ENCODE measurements around the gene MGLL.

The MGLL gene

GRCh38 chr3:127747066-127747465, 75.2 kb downstream of the MGLL start:
- DNase-seq, result no peak
- H3K56ac ChIP-seq (ENCODE audit: low read length), result no peak overlapping the region
- H3K4me3 ChIP-seq (ENCODE audit: low read length), result no peak overlapping the region
- H2BK120ac ChIP-seq (ENCODE audit: low read depth, low read length), result no peak overlapping the region
- no peak overlapping the region for H3K9ac ChIP-seq (ENCODE audit: low read length)
- H2BK5ac ChIP-seq (ENCODE audit: low read length), result no peak overlapping the region
- no peaks in the 10 kb centered on the region for H3K27me3 ChIP-seq (ENCODE audit: insufficient read depth, low read length, poor library complexity)
- H2AK5ac ChIP-seq (ENCODE audit: low read length), result no peak overlapping the region
- H3K4me1 ChIP-seq (ENCODE audit: control insufficient read depth, low read depth, low read length), result no peaks in the 10 kb centered on the region
- H3K18ac ChIP-seq (ENCODE audit: low read length), result no peak overlapping the region
- no peak overlapping the region for H4K8ac ChIP-seq (ENCODE audit: low read depth, low read length)
- H3K27ac ChIP-seq (ENCODE audit: low read depth, low read length), result no peak overlapping the region
- no peak overlapping the region for H3K4me2 ChIP-seq (ENCODE audit: low read length)
- H2BK15ac ChIP-seq (replicated peaks; ENCODE audit: low read depth), result no peak overlapping the region
- no peak overlapping the region for H4K5ac ChIP-seq (ENCODE audit: low read length)
- no peak overlapping the region for H3K23ac ChIP-seq (ENCODE audit: low read length)
- WGBS (ENCODE audit: extremely low coverage, insufficient coverage, low lambda C conversion rate), result no CpG with 5 or more reads among the region's 1 CpG
- H3K79me1 ChIP-seq (ENCODE audit: low read length), result no peaks in the 10 kb centered on the region
- no peaks in the 10 kb centered on the region for H3K36me3 ChIP-seq (ENCODE audit: control insufficient read depth, insufficient read depth, low read length)
- H3K79me2 ChIP-seq (ENCODE audit: control insufficient read depth, insufficient read depth, low read length), result no peaks in the 10 kb centered on the region
- no peak overlapping the region for H3K4ac ChIP-seq (ENCODE audit: low read depth, low read length)

GRCh38 chr3:127746400-127747057, 75.8 kb downstream of the MGLL start:
- DNase-seq, result peak; percentile 21
- no peak overlapping the region for H2BK5ac ChIP-seq (ENCODE audit: low read length)
- H2BK15ac ChIP-seq (replicated peaks; ENCODE audit: low read depth), result no peak overlapping the region
- no peak overlapping the region for H4K5ac ChIP-seq (ENCODE audit: low read length)
- H3K4me2 ChIP-seq (ENCODE audit: low read length), result no peak overlapping the region
- no peak overlapping the region for H3K4me3 ChIP-seq (ENCODE audit: low read length)
- H3K27me3 ChIP-seq (ENCODE audit: insufficient read depth, low read length, poor library complexity), result no peaks in the 10 kb centered on the region
- H3K79me1 ChIP-seq (ENCODE audit: low read length), result no peaks in the 10 kb centered on the region
- no peak overlapping the region for H2BK120ac ChIP-seq (ENCODE audit: low read depth, low read length)
- no peak overlapping the region for H3K56ac ChIP-seq (ENCODE audit: low read length)
- H3K23ac ChIP-seq (ENCODE audit: low read length), result no peak overlapping the region
- H3K18ac ChIP-seq (ENCODE audit: low read length), result no peak overlapping the region
- WGBS (ENCODE audit: extremely low coverage, insufficient coverage, low lambda C conversion rate), result no CpG with 5 or more reads among the region's 10 CpGs
- no peak overlapping the region for H3K27ac ChIP-seq (ENCODE audit: low read depth, low read length)
- no peak overlapping the region for H2AK5ac ChIP-seq (ENCODE audit: low read length)
- H3K9ac ChIP-seq (ENCODE audit: low read length), result no peak overlapping the region
- H3K4ac ChIP-seq (ENCODE audit: low read depth, low read length), result no peak overlapping the region
- no peaks in the 10 kb centered on the region for H3K79me2 ChIP-seq (ENCODE audit: control insufficient read depth, insufficient read depth, low read length)
- H4K8ac ChIP-seq (ENCODE audit: low read depth, low read length), result no peak overlapping the region
- no peaks in the 10 kb centered on the region for H3K4me1 ChIP-seq (ENCODE audit: control insufficient read depth, low read depth, low read length)
- no peaks in the 10 kb centered on the region for H3K36me3 ChIP-seq (ENCODE audit: control insufficient read depth, insufficient read depth, low read length)

- no peak overlapping the region for H3K9ac ChIP-seq (ENCODE audit: low read length)
- H3K79me1 ChIP-seq (ENCODE audit: low read length), result no peaks in the 10 kb centered on the region
- no peak overlapping the region for H3K4me3 ChIP-seq (ENCODE audit: low read length)
- no peaks in the 10 kb centered on the region for H3K79me2 ChIP-seq (ENCODE audit: control insufficient read depth, insufficient read depth, low read length)
- no peak overlapping the region for H3K4ac ChIP-seq (ENCODE audit: low read depth, low read length)
- no peak overlapping the region for H3K4me2 ChIP-seq (ENCODE audit: low read length)
- no peak overlapping the region for H4K8ac ChIP-seq (ENCODE audit: low read depth, low read length)
- no peak overlapping the region for H3K18ac ChIP-seq (ENCODE audit: low read length)
- no peak overlapping the region for H3K23ac ChIP-seq (ENCODE audit: low read length)
- no peak overlapping the region for H2BK15ac ChIP-seq (replicated peaks; ENCODE audit: low read depth)
- no CpG with 5 or more reads among the region's 11 CpGs for WGBS (ENCODE audit: extremely low coverage, insufficient coverage, low lambda C conversion rate)
- no peaks in the 10 kb centered on the region for H3K27me3 ChIP-seq (ENCODE audit: insufficient read depth, low read length, poor library complexity)
- no peak overlapping the region for H3K56ac ChIP-seq (ENCODE audit: low read length)
- no peak overlapping the region for H2BK120ac ChIP-seq (ENCODE audit: low read depth, low read length)
- no peaks in the 10 kb centered on the region for H3K36me3 ChIP-seq (ENCODE audit: control insufficient read depth, insufficient read depth, low read length)
- no peak for DNase-seq
- no peak overlapping the region for H2BK5ac ChIP-seq (ENCODE audit: low read length)
- no peak overlapping the region for H3K27ac ChIP-seq (ENCODE audit: low read depth, low read length)
- H3K4me1 ChIP-seq (ENCODE audit: control insufficient read depth, low read depth, low read length), result no peaks in the 10 kb centered on the region
- no peak overlapping the region for H2AK5ac ChIP-seq (ENCODE audit: low read length)
- H4K5ac ChIP-seq (ENCODE audit: low read length), result no peak overlapping the region
Measured at GRCh38 chr3:127745656-127746399, 76.5 kb downstream of the MGLL start.

- Histone ChIP-seq H4K5ac (ENCODE audit: low read length) (no peak overlapping the region), H3K4ac (ENCODE audit: low read depth, low read length) (no peak overlapping the region), H3K9ac (ENCODE audit: low read length) (no peak overlapping the region), H3K23ac (ENCODE audit: low read length) (no peak overlapping the region), H3K4me1 (ENCODE audit: control insufficient read depth, low read depth, low read length) (no peaks in the 10 kb centered on the region), H3K4me2 (ENCODE audit: low read length) (no peak overlapping the region), H2AK5ac (ENCODE audit: low read length) (no peak overlapping the region), H3K27ac (ENCODE audit: low read depth, low read length) (no peak overlapping the region), H4K8ac (ENCODE audit: low read depth, low read length) (no peak overlapping the region), H3K79me2 (ENCODE audit: control insufficient read depth, insufficient read depth, low read length) (no peaks in the 10 kb centered on the region), H3K79me1 (ENCODE audit: low read length) (no peaks in the 10 kb centered on the region), H2BK15ac (replicated peaks; ENCODE audit: low read depth) (no peak overlapping the region), H3K56ac (ENCODE audit: low read length) (no peak overlapping the region), H2BK120ac (ENCODE audit: low read depth, low read length) (no peak overlapping the region), H2BK5ac (ENCODE audit: low read length) (no peak overlapping the region), H3K27me3 (ENCODE audit: insufficient read depth, low read length, poor library complexity) (no peaks in the 10 kb centered on the region), H3K18ac (ENCODE audit: low read length) (no peak overlapping the region), H3K4me3 (ENCODE audit: low read length) (no peak overlapping the region), H3K36me3 (ENCODE audit: control insufficient read depth, insufficient read depth, low read length) (no peaks in the 10 kb centered on the region)
- DNase-seq, result no peak
- no CpG with 5 or more reads among the region's 8 CpGs for WGBS (ENCODE audit: extremely low coverage, insufficient coverage, low lambda C conversion rate)
Measured at GRCh38 chr3:127744875-127745274, 77.4 kb downstream of the MGLL start.

- Histone ChIP-seq H3K18ac (ENCODE audit: low read length) (no peak overlapping the region), H3K4me2 (ENCODE audit: low read length) (no peak overlapping the region), H3K56ac (ENCODE audit: low read length) (no peak overlapping the region), H2BK5ac (ENCODE audit: low read length) (no peak overlapping the region), H3K27me3 (ENCODE audit: insufficient read depth, low read length, poor library complexity) (no peaks in the 10 kb centered on the region), H3K4me1 (ENCODE audit: control insufficient read depth, low read depth, low read length) (no peaks in the 10 kb centered on the region), H3K79me2 (ENCODE audit: control insufficient read depth, insufficient read depth, low read length) (no peaks in the 10 kb centered on the region), H3K27ac (ENCODE audit: low read depth, low read length) (no peak overlapping the region), H4K5ac (ENCODE audit: low read length) (no peak overlapping the region), H3K4me3 (ENCODE audit: low read length) (no peak overlapping the region), H4K8ac (ENCODE audit: low read depth, low read length) (no peak overlapping the region), H3K4ac (ENCODE audit: low read depth, low read length) (no peak overlapping the region), H3K23ac (ENCODE audit: low read length) (no peak overlapping the region), H3K9ac (ENCODE audit: low read length) (no peak overlapping the region), H2AK5ac (ENCODE audit: low read length) (no peak overlapping the region), H2BK120ac (ENCODE audit: low read depth, low read length) (no peak overlapping the region), H2BK15ac (replicated peaks; ENCODE audit: low read depth) (no peak overlapping the region), H3K79me1 (ENCODE audit: low read length) (no peaks in the 10 kb centered on the region), H3K36me3 (ENCODE audit: control insufficient read depth, insufficient read depth, low read length) (no peaks in the 10 kb centered on the region)
- no CpG with 5 or more reads among the region's 11 CpGs for WGBS (ENCODE audit: extremely low coverage, insufficient coverage, low lambda C conversion rate)
- no peak for DNase-seq
Measured at GRCh38 chr3:127744253-127744815, 78.0 kb downstream of the MGLL start.

Data from mesendoderm (in vitro differentiated cells).